ENCODE results near the gene PTPMT1.
A peak's percentile ranks its signal among the peaks of the same experiment; 100 is the strongest.

Gene PTPMT1

DNA sequence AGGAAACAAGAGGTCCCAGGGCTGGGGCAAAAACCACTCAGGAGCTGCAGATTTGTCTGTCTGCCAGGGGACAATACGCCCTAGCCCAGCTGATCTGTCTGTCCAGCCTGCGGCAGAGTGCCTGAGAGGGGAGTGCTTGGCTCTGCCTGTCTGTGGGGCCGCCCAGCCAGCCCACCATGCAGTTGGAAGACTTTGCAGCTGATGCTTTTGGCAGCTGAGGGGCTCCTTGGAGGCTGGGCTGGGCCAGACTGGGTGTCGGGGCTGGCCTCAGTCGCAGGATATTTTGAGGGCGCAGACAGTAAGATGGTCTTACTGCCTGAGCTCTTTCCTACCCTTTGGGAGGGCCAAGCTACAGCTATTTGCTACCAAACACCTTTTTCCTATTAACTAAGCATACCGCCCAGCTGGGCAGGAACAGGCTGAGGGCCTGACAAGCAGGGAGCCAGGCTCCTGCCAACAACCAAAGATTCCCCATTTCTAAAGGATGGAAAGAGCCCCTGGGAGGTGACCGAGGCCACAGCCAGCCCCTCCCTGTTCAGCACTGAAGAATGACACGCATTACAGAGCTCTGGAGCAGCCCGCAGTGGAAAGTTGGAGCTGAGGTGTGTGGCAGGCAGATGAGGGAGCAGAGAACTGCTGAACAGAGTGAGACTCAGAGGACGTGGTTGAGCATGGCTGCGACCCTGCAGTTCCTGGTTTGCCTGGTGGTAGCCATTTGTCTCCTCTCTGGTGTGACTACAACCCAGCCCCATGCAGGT lies 20.9 kb downstream of the PTPMT1 start, which contains the start of gene FAM180B:
FAM180B (plus strand) TSS at position 581 of the 758 bp plus-strand sequence; CDS start at position 672, 91 bp downstream.
- no peaks in the 10 kb centered on the region for H3K9me3 Mint-ChIP-seq
- no peak within 1 kb of the TSS for H3K4me3 Mint-ChIP-seq
- H3K4me1 Mint-ChIP-seq (ENCODE audit: low read depth) = peaks cover 6% of the 10 kb centered on the region
- H3K36me3 Mint-ChIP-seq (ENCODE audit: low read depth) = peaks cover 20% of the 10 kb centered on the region
- no peak within 1 kb of the TSS for H3K27ac Mint-ChIP-seq
- H3K27me3 Mint-ChIP-seq (ENCODE audit: low read depth) = no peaks in the 10 kb centered on the region

DNA sequence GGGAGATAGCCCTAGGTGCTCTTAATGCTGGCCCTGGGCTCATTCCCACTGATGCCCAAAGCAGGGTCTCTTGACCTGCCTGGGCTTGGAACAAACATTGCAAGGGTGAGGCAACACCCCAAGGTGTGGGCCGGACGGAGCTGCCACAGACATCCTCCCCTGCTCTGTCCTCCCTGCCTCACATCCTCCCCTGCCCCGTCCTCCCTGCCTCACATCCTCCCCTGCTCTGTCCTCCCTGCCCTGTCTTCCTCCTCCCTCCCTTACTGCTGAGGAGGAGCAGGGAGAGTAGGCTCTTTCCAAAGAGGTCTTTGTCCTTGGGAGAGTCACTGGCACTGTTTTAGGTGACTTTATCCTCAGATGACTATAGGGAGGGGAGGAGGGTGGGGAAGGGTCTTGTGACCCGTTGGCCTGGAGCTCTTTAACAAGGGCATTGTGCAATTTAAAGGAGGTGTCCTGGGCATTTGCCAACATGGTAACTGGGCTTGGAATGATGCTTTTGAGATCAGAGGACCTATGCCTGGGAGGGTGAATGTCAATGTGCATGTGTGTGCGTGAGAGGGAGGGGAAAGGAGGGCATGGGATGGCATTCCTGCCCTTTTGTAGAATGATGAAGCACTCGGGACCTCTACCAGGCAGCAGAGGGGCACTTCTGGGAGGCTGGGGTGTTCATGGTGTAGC lies 21.8 kb downstream of the PTPMT1 start:
- Mint-ChIP-seq H3K27me3 (ENCODE audit: low read depth) (no peaks in the 10 kb centered on the region), H3K36me3 (ENCODE audit: low read depth) (peaks cover 15% of the 10 kb centered on the region), H3K4me1 (ENCODE audit: low read depth) (peaks cover 14% of the 10 kb centered on the region), H3K9me3 (no peaks in the 10 kb centered on the region), H3K27ac (no peak overlapping the region), H3K4me3 (no peak overlapping the region)

DNA sequence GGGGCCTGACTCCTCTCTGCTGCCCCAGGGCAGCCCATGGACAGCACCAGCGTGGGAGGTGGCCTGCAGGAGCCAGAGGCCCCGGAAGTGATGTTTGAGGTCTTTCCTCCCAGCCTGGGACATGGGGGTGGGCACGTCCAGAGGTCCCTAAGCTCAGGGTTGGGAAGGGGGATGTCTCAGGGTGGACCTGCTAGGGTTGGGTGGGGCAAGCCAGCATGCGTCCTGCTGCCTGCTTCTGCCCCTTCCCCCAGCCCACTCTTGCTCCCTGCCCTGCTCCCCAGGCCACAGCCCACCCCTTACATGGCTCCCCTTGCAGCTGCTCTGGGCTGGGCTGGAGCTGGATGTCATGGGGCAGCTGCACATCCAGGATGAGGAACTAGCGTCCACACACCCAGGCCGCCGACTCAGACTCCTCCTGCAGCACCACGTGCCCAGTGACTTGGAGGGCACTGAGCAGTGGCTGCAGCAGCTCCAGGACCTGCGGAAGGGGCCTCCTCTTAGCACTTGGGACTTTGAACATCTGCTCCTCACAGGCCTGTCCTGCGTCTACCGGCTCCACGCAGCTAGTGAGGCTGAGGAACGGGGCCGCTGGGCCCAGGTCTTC lies 22.4 kb downstream of the PTPMT1 start:
- Mint-ChIP-seq H3K36me3 (ENCODE audit: low read depth) (peaks cover 11% of the 10 kb centered on the region), H3K4me1 (ENCODE audit: low read depth) (peaks cover 17% of the 10 kb centered on the region), H3K9me3 (no peaks in the 10 kb centered on the region), H3K4me3 (no peak overlapping the region), H3K27me3 (ENCODE audit: low read depth) (peaks cover 6% of the 10 kb centered on the region), H3K27ac (no peak overlapping the region)

DNA sequence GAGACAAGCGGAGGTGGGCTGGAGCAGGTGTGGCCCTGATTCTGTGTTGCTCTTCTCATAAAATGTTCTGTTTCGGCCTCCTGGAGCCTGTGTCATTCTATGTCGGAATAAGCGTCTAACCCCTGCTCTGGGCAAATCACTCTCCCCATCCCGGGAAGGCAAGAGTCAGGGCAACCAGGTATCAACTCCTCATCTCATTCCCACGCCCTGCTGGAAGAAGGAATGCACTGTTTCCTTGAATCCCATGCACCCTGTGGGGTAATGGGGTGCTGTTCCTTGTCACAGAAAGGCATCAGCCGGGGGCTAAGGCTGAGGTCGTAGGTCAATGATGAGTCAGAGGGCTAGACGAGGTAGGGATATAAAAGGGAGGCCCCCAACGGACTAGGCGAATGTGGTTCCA lies 23.7 kb downstream of the PTPMT1 start:
- Mint-ChIP-seq H3K36me3 (ENCODE audit: low read depth) (peaks cover 4% of the 10 kb centered on the region), H3K4me3 (no peak overlapping the region), H3K27me3 (ENCODE audit: low read depth) (peaks cover 18% of the 10 kb centered on the region), H3K27ac (no peak overlapping the region), H3K4me1 (ENCODE audit: low read depth) (peaks cover 14% of the 10 kb centered on the region), H3K9me3 (no peaks in the 10 kb centered on the region)

DNA sequence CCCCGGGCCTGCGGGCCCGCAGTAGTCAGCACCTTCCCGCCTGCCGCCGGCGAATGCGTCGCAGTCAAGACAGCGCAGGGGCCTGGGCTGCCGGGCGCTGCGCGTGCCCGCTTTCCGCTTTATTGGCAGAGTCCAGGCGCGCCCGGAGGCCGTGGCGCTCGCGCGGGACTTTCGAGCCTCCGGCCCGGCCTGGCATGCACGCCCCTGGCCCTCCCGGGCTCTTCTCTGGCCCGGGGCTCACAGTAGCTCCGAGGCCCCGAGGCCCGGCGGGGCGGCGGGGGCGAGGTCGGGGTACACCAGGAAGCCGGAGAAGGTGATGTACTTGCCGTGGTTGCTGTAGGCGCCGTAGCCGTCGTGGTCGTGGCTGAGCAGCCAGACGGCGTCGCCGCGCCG lies 24.2 kb downstream of the PTPMT1 start:
- H3K27me3 Mint-ChIP-seq (ENCODE audit: low read depth) = peaks cover 21% of the 10 kb centered on the region
- no peak overlapping the region for H3K4me3 Mint-ChIP-seq
- H3K4me1 Mint-ChIP-seq (ENCODE audit: low read depth) = peaks cover 14% of the 10 kb centered on the region
- no peak overlapping the region for H3K27ac Mint-ChIP-seq
- H3K9me3 Mint-ChIP-seq = no peaks in the 10 kb centered on the region
- no peaks in the 10 kb centered on the region for H3K36me3 Mint-ChIP-seq (ENCODE audit: low read depth)

DNA sequence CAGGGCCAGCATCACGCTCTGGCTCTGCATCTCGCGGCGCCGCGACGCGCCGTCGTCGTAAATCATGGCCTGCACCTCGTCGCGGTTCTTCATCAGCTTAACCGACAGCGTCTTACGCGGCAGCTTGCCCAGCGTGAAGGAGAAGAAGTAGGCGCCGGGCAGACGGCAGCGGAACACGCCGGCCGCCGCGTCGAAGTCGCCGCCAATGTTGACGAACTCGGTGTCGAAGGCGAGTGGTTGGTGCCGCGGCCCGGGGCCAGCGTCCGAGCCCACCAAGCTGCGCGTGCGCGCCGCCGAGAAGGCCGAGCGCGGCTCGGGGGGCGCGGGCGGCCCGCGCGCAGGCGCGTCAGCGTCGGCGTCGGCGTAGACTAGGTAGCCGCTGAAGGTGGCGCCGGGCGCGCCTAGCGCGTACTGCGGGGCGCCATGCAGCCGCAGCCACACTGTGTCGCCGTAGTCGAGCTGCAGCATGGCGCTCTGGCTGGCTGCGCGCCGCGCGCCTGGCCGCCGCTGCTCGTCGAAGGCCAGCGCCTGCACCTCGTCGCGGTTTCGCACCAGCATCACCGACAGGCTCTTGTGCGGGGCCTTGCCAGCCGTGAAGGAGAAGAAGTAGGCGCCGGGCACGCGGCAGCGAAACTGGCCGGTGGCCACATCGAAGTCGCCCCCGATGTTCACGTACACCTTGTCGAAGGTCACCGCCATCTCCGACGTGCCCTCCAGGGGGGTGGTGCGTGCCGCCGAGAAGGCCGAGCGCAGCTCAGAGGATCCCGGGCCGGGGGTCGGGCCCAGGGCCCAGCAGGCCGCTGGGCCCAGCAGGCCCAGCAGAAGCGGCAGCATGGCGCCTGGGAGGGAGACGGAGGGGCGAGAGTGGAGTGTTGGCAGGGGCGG lies 24.8 kb downstream of the PTPMT1 start:
- no peak overlapping the region for H3K4me3 Mint-ChIP-seq
- no peaks in the 10 kb centered on the region for H3K36me3 Mint-ChIP-seq (ENCODE audit: low read depth)
- H3K27ac Mint-ChIP-seq = no peak overlapping the region
- H3K4me1 Mint-ChIP-seq (ENCODE audit: low read depth) = peaks cover 14% of the 10 kb centered on the region
- H3K27me3 Mint-ChIP-seq (ENCODE audit: low read depth) = peaks cover 27% of the 10 kb centered on the region
- no peaks in the 10 kb centered on the region for H3K9me3 Mint-ChIP-seq

DNA sequence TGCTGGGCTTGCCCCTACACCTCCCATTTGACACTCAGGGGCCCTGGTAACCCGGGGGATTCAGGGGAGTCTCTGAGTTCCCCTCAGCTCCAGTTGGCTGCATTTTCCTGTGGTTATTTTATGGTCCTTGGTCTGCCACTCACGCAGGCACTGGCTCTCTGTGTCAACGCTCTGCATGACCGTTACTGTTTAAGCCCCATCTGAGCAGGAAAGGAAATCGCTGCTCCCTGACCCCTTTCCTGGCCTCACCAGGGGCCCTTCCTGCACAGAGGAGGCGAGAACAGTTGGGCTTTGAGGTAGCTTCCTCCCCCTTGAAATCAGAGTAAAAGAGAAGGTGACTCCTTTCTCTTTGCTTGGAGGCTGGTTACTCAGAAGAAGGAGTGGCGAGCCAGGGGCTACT lies 26.4 kb downstream of the PTPMT1 start:
- no peaks in the 10 kb centered on the region for H3K36me3 Mint-ChIP-seq (ENCODE audit: low read depth)

DNA sequence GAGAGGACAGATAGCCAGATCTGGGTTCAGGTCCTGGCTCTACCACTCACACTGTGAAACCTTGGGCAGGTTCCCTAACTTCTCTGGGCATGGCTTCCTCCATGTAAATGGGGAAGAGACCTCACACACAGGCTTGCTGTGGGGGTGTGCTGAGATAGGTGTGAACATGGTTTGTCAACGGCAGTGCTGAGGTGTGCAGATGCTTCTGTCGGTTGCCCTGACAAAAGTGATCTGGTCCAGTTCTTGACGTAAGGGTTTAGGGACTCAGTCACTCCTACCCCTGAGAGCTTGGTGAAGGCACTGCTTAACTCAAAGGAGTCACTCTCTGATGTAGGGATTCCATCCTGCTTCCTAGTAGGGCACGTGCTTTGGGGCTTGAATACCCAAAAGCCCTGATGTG lies 26.9 kb downstream of the PTPMT1 start:
- peaks cover 32% of the 10 kb centered on the region for H3K27me3 Mint-ChIP-seq (ENCODE audit: low read depth)
- peaks cover 14% of the 10 kb centered on the region for H3K4me1 Mint-ChIP-seq (ENCODE audit: low read depth)
- H3K9me3 Mint-ChIP-seq = no peaks in the 10 kb centered on the region
- no peak overlapping the region for H3K27ac Mint-ChIP-seq
- H3K4me3 Mint-ChIP-seq = no peak overlapping the region
- H3K36me3 Mint-ChIP-seq (ENCODE audit: low read depth) = no peaks in the 10 kb centered on the region

More for the DNA sequence above, 26.4 kb downstream of the PTPMT1 start:
- Mint-ChIP-seq H3K4me1 (ENCODE audit: low read depth) (peaks cover 14% of the 10 kb centered on the region), H3K27me3 (ENCODE audit: low read depth) (peaks cover 32% of the 10 kb centered on the region), H3K27ac (no peak overlapping the region), H3K4me3 (no peak overlapping the region), H3K9me3 (no peaks in the 10 kb centered on the region)

DNA sequence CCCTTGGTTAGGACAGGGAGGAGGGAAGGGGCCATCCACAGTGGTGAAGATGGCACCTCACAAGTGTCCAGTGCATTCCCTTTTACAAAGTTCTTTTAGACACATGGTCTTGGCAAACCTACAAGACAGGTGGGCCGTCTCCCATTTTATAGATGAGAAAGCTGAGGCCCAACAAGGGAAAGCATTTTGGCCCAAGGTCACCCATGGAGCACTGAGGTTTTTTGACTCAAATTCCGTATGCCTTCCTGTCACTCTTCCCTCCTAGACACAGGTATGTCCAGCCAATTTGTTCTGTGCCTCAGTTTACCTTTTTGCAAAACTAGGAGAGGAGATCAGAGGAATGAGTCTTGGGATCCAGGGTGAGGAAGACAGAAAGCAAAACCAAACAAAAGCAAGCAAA lies 27.6 kb downstream of the PTPMT1 start:
- Mint-ChIP-seq H3K4me3 (no peak overlapping the region), H3K36me3 (ENCODE audit: low read depth) (no peaks in the 10 kb centered on the region), H3K27me3 (ENCODE audit: low read depth) (peaks cover 32% of the 10 kb centered on the region), H3K4me1 (ENCODE audit: low read depth) (peaks cover 14% of the 10 kb centered on the region), H3K9me3 (no peaks in the 10 kb centered on the region), H3K27ac (no peak overlapping the region)

DNA sequence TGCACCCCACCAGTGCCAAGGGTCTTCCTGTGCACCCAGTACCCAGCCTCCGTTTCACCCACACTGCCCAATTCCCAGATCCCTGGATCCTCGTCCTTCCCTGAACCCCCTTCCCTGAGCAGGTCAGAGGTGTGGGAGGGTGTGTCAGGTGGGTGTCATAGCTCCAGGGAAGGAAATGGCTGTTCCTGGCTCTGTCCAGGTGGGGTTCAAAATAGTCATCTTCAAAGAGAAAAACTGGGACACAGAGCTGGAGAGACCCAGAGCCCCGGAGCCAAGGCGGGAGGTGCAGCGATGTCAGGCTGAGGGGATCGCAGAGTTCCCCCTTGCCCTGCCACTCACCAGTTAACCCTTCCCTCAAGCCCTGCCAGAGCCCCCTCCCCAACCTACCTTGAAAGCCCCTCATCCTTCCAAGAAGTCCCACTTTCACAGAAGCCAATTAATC lies 28.1 kb downstream of the PTPMT1 start:
- no peak overlapping the region for H3K27ac Mint-ChIP-seq
- no peaks in the 10 kb centered on the region for H3K9me3 Mint-ChIP-seq
- H3K36me3 Mint-ChIP-seq (ENCODE audit: low read depth) = no peaks in the 10 kb centered on the region
- peak overlapping the region; percentile 40 for H3K4me3 Mint-ChIP-seq
- peaks cover 12% of the 10 kb centered on the region for H3K4me1 Mint-ChIP-seq (ENCODE audit: low read depth)
- peaks cover 32% of the 10 kb centered on the region for H3K27me3 Mint-ChIP-seq (ENCODE audit: low read depth)

DNA sequence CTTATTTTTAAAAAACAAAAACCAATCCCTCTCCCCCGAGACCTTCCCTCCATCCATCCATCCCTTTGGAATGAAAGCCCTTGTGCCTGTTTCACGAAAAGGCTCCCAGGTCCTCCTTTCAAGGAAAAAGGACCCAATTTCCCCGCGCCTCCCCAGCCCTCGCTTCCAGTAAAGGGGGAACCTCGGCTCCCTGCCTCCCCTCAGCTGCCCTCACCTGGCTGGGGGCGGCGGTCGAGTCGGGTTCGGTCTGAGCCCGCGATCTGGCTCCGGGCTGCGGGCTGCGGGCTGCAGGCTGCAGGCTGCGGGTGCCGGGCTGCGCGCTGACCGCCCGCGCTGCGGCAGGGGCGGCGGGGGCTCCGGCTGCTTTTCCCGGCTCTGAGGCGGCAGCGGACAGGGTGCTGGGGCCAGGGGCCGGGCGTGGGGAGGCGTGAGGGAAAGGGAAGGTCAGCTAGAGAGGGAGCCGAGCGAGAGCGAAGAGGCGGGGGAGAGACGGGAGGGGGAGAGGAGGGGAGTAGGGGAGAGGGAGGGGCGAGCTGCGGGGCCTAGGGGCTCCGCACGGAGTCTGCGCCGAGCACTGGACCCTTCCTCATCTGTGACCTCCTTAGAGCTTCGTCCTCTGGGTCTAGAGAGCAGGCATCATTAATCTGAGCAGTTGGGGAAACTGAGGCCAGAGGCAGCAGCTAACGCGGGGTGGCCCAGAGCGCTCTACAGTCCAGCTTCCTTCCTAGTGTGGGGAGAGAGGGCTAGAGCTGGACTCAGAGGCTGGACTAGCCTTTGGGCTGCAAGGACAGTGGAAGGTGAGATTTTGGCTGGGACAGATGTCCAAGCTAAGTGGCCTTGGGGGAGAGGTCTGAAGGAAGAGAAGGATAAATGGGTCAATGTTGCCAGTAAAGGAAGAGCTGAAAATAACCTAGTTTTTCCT lies 28.8 kb downstream of the PTPMT1 start, which contains the start of gene C1QTNF4:
C1QTNF4 (minus strand) TSS at position 478 of the 922 bp plus-strand sequence. CDS start 3,601 bp downstream, outside the sequence.
- no peaks in the 10 kb centered on the region for H3K36me3 Mint-ChIP-seq (ENCODE audit: low read depth)
- H3K4me3 Mint-ChIP-seq = peak within 1 kb of the TSS; percentile 40
- H3K27ac Mint-ChIP-seq = no peak within 1 kb of the TSS
- peaks cover 12% of the 10 kb centered on the region for H3K4me1 Mint-ChIP-seq (ENCODE audit: low read depth)
- H3K9me3 Mint-ChIP-seq = no peaks in the 10 kb centered on the region
- H3K27me3 Mint-ChIP-seq (ENCODE audit: low read depth) = peaks cover 32% of the 10 kb centered on the region

DNA sequence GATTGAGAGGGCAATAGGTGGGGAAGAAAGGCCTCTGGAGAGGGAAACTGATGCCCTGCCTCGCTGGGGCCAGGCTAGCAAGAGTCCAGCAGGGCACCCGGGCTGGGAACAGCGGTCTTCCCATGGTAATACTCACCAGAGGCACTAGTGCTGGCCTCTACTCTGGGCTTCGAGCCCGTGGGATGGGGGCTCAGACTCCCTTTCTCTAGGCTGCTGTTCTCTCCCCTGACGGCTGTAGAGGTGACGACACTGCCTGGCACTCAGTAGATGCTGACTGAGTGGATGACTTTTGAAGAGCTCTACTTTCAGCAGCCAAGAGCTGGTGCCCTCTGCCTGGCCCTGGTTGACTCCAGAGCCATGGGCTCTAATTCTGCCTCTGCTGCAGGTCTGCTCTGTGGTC lies 29.6 kb downstream of the PTPMT1 start:
- H3K27ac Mint-ChIP-seq = no peak overlapping the region
- no peak overlapping the region for H3K4me3 Mint-ChIP-seq
- no peaks in the 10 kb centered on the region for H3K9me3 Mint-ChIP-seq

DNA sequence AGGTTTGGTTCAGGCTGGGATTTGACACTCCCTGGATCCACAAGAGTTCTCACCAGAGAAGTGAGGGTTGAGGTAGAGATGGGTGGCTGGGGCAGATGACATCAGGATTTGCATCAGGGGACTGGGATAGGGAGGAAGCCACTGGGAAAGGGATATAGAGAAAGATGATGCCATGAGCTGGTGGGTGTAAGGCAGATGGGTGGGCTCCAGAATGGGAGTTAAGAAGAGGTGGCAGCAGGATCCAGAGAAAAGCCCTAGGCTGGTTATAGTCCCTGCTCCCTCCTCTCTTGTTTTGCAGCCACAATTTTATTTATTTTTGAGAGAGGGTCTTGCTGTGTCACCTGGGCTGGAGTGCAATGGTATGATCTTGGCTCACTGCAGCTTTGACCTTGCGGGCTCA lies 30.6 kb downstream of the PTPMT1 start:
- H3K27ac Mint-ChIP-seq = no peak overlapping the region
- peaks cover 12% of the 10 kb centered on the region for H3K4me1 Mint-ChIP-seq (ENCODE audit: low read depth)
- H3K4me3 Mint-ChIP-seq = no peak overlapping the region

More for the DNA sequence above, 29.6 kb downstream of the PTPMT1 start:
- Mint-ChIP-seq H3K27me3 (ENCODE audit: low read depth) (peaks cover 32% of the 10 kb centered on the region), H3K36me3 (ENCODE audit: low read depth) (no peaks in the 10 kb centered on the region), H3K4me1 (ENCODE audit: low read depth) (peaks cover 12% of the 10 kb centered on the region)

More for the DNA sequence above, 30.6 kb downstream of the PTPMT1 start:
- H3K27me3 Mint-ChIP-seq (ENCODE audit: low read depth) = peaks cover 32% of the 10 kb centered on the region
- no peaks in the 10 kb centered on the region for H3K36me3 Mint-ChIP-seq (ENCODE audit: low read depth)
- no peaks in the 10 kb centered on the region for H3K9me3 Mint-ChIP-seq

Measured in T-helper 1 cell treated with Interleukin-12 subunit alpha and Interleukin-12 subunit beta and Interleukin-4 antibody, amounts not matched to agents 30 μg/mL and 1 μg/mL, for 36 hours (primary cell).